A673 (cell line): ENCODE data around the gene GPR150. TPM values are rescaled to one million over a fixed set of nuclear protein-coding genes. Genes with fewer than 3 reads are reported as not detected.

ENCODE experiments used
- BruUV-seq: library from RNA; stranded (reverse); fragments of 400-500 nt; replicated peaks from 2 replicates; lab custom pipeline; 2021; lab: Mats Ljungman, UMichigan
- CTCF ChIA-PET: fragments of 300-600 bp; sonication (Branson Sonifier 250); formaldehyde crosslinking; loops from one replicate; lab custom pipeline; 2022; ENCODE audit warnings: antibody characterized with exemption; lab: Charles Lee
- POLR2A ChIA-PET: fragments of 300-600 bp; sonication (Branson Sonifier 250); formaldehyde crosslinking; loops from one replicate; lab custom pipeline; 2022; ENCODE audit warnings: antibody characterized with exemption; ENCODE audit not compliant: low non-redundant PET; lab: Charles Lee
- DNase-seq: peaks from one replicate; pipeline ENCODE4 v3.0.0-alpha.2; 2015; ENCODE audit warnings: low spot score
- H3K27ac ChIP-seq: fragments of 200-600 bp; sonication (generic); 2 replicates; pipeline ENCODE4 v1.5.1; 2016; ENCODE audit warnings: mixed run types, low read depth, mild to moderate bottlenecking, mixed read lengths, antibody characterized with exemption, low read length; ENCODE audit not compliant: poor library complexity, severe bottlenecking
- H3K27me3 ChIP-seq: fragments of 200-600 bp; sonication (generic); replicated peaks from 2 replicates; pipeline ENCODE4 v1.6.1; 2017; ENCODE audit warnings: mixed run types, low read depth, mild to moderate bottlenecking, mixed read lengths, antibody characterized with exemption, low read length; ENCODE audit not compliant: insufficient read depth, poor library complexity
- H3K36me3 ChIP-seq: fragments of 200-600 bp; sonication (generic); 2 replicates; pipeline ENCODE4 v1.6.1; 2016; ENCODE audit warnings: mixed run types, mild to moderate bottlenecking, mixed read lengths, antibody characterized with exemption, low read length; ENCODE audit not compliant: insufficient read depth, poor library complexity, severe bottlenecking
- H3K4me1 ChIP-seq: fragments of 200-600 bp; sonication (generic); 2 replicates; pipeline ENCODE4 v1.6.1; 2017; ENCODE audit warnings: mixed run types, mild to moderate bottlenecking, mixed read lengths, antibody characterized with exemption, low read length; ENCODE audit not compliant: insufficient read depth, poor library complexity, severe bottlenecking
- H3K4me3 ChIP-seq: fragments of 200-600 bp; sonication (generic); 2 replicates; pipeline ENCODE4 v1.5.1; 2016; ENCODE audit warnings: low read depth, mixed run types, mild to moderate bottlenecking, mixed read lengths, low read length; ENCODE audit not compliant: poor library complexity, severe bottlenecking
- H3K9me3 ChIP-seq: fragments of 200-600 bp; sonication (generic); 2 replicates; pipeline ENCODE4 v1.6.1; 2016; ENCODE audit warnings: mixed run types, low read depth, mild to moderate bottlenecking, mixed read lengths, antibody characterized with exemption, low read length; ENCODE audit not compliant: poor library complexity, severe bottlenecking
- CTCF ChIP-seq: fragments of 300-800, 200-600 bp; sonication (generic); conservative IDR thresholded peaks from 2 replicates; pipeline ENCODE4 v1.5.1; 2017; ENCODE audit warnings: low read depth, mild to moderate bottlenecking, antibody characterized with exemption, low read length, moderate library complexity, mixed read lengths
- EZH2 ChIP-seq: fragments of 200-600 bp; sonication (generic); IDR thresholded peaks from 2 replicates; pipeline ENCODE4 v1.6.1; 2017; ENCODE audit warnings: borderline replicate concordance, low read depth, mild to moderate bottlenecking, mixed read lengths, antibody characterized with exemption, low read length; ENCODE audit not compliant: poor library complexity, severe bottlenecking
- intact Hi-C: fragments of 100-400 bp; cut with micrococcal nuclease; formaldehyde crosslinking; loops from one replicate; pipeline ENCODE4 v1.10.0; 2022; ENCODE audit not compliant: unreplicated experiment
- total RNA-seq: library from RNA; stranded (reverse); gene quantifications from 2 replicates; pipeline ENCODE4 v1.2.3, GENCODE V29; 2021

GPR150 gene
- total RNA-seq, 1 experiment from 2014 or later = 0.13 TPM

GRCh38 chr5:95595289-95595931 is 24.5 kb upstream of the GPR150 start:
- ChIA-PET POLR2A (no interaction called here), CTCF (no interaction called here)

GRCh38 chr5:95599252-95599651 is 20.6 kb upstream of the GPR150 start:
- no peaks in the 10 kb centered on the region for H3K9me3 ChIP-seq
- ChIA-PET POLR2A (interaction anchor here (0.6 to 0.7 kb wide), 2 partner anchors 24 to 409 kb away, joined by 3 to 6 read pairs; no protein-coding TSS in a partner anchor), CTCF (no interaction called here)
- DNase-seq = no peak
- BruUV-seq = no TSS peak
- intact Hi-C loops = no loop called here
- H3K27me3 ChIP-seq = no peaks in the 10 kb centered on the region
- TF ChIP-seq CTCF = no peak
- TF ChIP-seq EZH2 = no peak
- H3K4me1 ChIP-seq = no peaks in the 10 kb centered on the region
- no peak overlapping the region for H3K4me3 ChIP-seq
- H3K27ac ChIP-seq = no peak overlapping the region
- H3K36me3 ChIP-seq = no peaks in the 10 kb centered on the region

More at GRCh38 chr5:95595289-95595931, 24.5 kb upstream of the GPR150 start:
- no peaks in the 10 kb centered on the region for H3K4me1 ChIP-seq
- no peak overlapping the region for H3K4me3 ChIP-seq
- H3K27ac ChIP-seq = no peak overlapping the region
- no peaks in the 10 kb centered on the region for H3K36me3 ChIP-seq
- no peaks in the 10 kb centered on the region for H3K9me3 ChIP-seq
- DNase-seq = no peak
- H3K27me3 ChIP-seq = no peaks in the 10 kb centered on the region
- TF ChIP-seq EZH2 = no peak
- TF ChIP-seq CTCF = no peak
- BruUV-seq = no TSS peak
- intact Hi-C loops = no loop called here

- TF ChIP-seq EZH2 = no peak
- TF ChIP-seq CTCF = no peak
- no peak overlapping the region for H3K4me3 ChIP-seq
- no peak for DNase-seq
- H3K9me3 ChIP-seq = no peaks in the 10 kb centered on the region
- BruUV-seq = no TSS peak
- no peaks in the 10 kb centered on the region for H3K27me3 ChIP-seq
- H3K36me3 ChIP-seq = no peaks in the 10 kb centered on the region
- ChIA-PET CTCF (no interaction called here), POLR2A (interaction anchor here (0.6 kb wide), 1 partner anchor 1443 kb away, joined by 24 read pairs; no protein-coding TSS in a partner anchor)
- H3K4me1 ChIP-seq = no peaks in the 10 kb centered on the region
- no peak overlapping the region for H3K27ac ChIP-seq
- intact Hi-C loops = no loop called here
Measured at GRCh38 chr5:95600557-95600956, 19.3 kb upstream of the GPR150 start.
